OCI-LY7 (cell line): ENCODE measurements around the gene C6orf120.

ENCODE experiments used
- CTCF ChIP-seq: fragments of 200-600 bp; sonication (generic); conservative IDR thresholded peaks from 2 replicates; pipeline ENCODE4 v1.5.1; 2014; ENCODE audit warnings: mild to moderate bottlenecking, antibody characterized with exemption, low read length, moderate library complexity, mixed read lengths
- EZH2phosphoT487 ChIP-seq: fragments of 200-600 bp; sonication (generic); IDR thresholded peaks from 2 replicates; pipeline ENCODE4 v1.6.1; 2018; ENCODE audit warnings: low read depth, borderline replicate concordance, mild to moderate bottlenecking, mixed run types, antibody characterized with exemption, low read length, moderate library complexity, mixed read lengths

GRCh38 chr6:169692516-169692915 is 9.4 kb upstream of the C6orf120 start:
- TF ChIP-seq CTCF (no peak), EZH2phosphoT487 (no peak)
